ENCODE results near the gene TLX1.

TLX1 gene

GRCh38 chr10:101112799-101113594, 18.1 kb upstream of the TLX1 start:
- no peak for DNase-seq (ENCODE audit: low read depth)

GRCh38 chr10:101113890-101114403, 17.2 kb upstream of the TLX1 start:
- no peak for DNase-seq (ENCODE audit: low read depth)

GRCh38 chr10:101114646-101115045, 16.5 kb upstream of the TLX1 start:
- DNase-seq (ENCODE audit: low read depth): no peak

GRCh38 chr10:101116754-101117153, 14.3 kb upstream of the TLX1 start:
- DNase-seq (ENCODE audit: low read depth): no peak

GRCh38 chr10:101118031-101118430, 13.1 kb upstream of the TLX1 start:
- DNase-seq (ENCODE audit: low read depth): no peak

GRCh38 chr10:101120520-101120883, 10.6 kb upstream of the TLX1 start:
- no peak for DNase-seq (ENCODE audit: low read depth)

GRCh38 chr10:101120884-101121653, 10.0 kb upstream of the TLX1 start:
- DNase-seq (ENCODE audit: low read depth): no peak

- no peak for DNase-seq (ENCODE audit: low read depth)
Measured at GRCh38 chr10:101121654-101122031, 9.5 kb upstream of the TLX1 start.

- DNase-seq (ENCODE audit: low read depth): no peak
Measured at GRCh38 chr10:101122270-101123084, 8.6 kb upstream of the TLX1 start.

- no peak for DNase-seq (ENCODE audit: low read depth)
Measured at GRCh38 chr10:101123085-101123814, 7.8 kb upstream of the TLX1 start.

GRCh38 chr10:101123815-101124617, 7.1 kb upstream of the TLX1 start:
- DNase-seq (ENCODE audit: low read depth): no peak

GRCh38 chr10:101124933-101125332, 6.2 kb upstream of the TLX1 start:
- DNase-seq (ENCODE audit: low read depth): no peak

- no peak for DNase-seq (ENCODE audit: low read depth)
Measured at GRCh38 chr10:101126684-101127628, 4.1 kb upstream of the TLX1 start.

- no peak for DNase-seq (ENCODE audit: low read depth)
Measured at GRCh38 chr10:101130141-101130540, 959 bp upstream of the TLX1 start.

GRCh38 chr10:101131962-101132635, 999 bp downstream of the TLX1 start:
- no peak for DNase-seq (ENCODE audit: low read depth)

GRCh38 chr10:101132636-101133473, 1.8 kb downstream of the TLX1 start:
- no peak for DNase-seq (ENCODE audit: low read depth)

- no peak for DNase-seq (ENCODE audit: low read depth)
Measured at GRCh38 chr10:101133489-101134298, 2.6 kb downstream of the TLX1 start.

All from activated T-cell treated with anti-CD3 and anti-CD28 coated beads for 24 hours (primary cell).